Subcutaneous adipose tissue (tissue), 4 donors: Measurements from ENCODE around the gene BRD3OS. TPM values are rescaled to one million over a fixed set of nuclear protein-coding genes. Genes with fewer than 3 reads are reported as not detected.

Source experiments
- total RNA-seq, 4 donors: library from RNA; depleted of rRNA; stranded (reverse); fragments of >200 nt; gene quantifications; one replicate each; pipeline ENCODE4 v1.1.0, GENCODE V29; 2016
- TF ChIP-seq, protein P1 (sequence below): fragments of 450-650 bp; IDR thresholded peaks from one replicate; pipeline ENCODE4 v1.5.1; 2016; ENCODE audit warnings: low read depth, mild to moderate bottlenecking, control low read depth, antibody characterized with exemption, moderate library complexity

BRD3OS gene
- total RNA-seq, 4 donors from 2014 or later: 6.8 to 25.8 (median 11.4) TPM

DNA sequence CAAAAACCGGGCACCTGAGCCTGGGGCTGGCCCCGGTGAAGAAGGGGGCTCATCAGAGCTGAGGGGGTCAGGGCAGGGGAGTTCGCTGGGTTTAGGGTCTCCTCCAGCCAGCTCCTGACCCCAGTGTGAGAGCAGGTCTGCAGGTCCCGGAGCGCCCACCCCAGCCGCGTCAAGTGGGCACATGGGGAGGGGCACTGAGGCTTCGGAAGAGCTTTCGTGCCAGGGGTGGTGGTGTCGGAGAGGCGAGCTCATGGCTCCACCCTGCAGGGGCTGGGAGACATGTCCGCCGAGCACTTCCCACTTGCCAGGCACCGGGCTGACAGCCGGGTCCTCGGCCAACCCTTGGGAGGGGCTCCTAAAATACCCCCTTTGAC, 46.4 kb upstream of the BRD3OS start:
- TF ChIP-seq, protein P1, sequence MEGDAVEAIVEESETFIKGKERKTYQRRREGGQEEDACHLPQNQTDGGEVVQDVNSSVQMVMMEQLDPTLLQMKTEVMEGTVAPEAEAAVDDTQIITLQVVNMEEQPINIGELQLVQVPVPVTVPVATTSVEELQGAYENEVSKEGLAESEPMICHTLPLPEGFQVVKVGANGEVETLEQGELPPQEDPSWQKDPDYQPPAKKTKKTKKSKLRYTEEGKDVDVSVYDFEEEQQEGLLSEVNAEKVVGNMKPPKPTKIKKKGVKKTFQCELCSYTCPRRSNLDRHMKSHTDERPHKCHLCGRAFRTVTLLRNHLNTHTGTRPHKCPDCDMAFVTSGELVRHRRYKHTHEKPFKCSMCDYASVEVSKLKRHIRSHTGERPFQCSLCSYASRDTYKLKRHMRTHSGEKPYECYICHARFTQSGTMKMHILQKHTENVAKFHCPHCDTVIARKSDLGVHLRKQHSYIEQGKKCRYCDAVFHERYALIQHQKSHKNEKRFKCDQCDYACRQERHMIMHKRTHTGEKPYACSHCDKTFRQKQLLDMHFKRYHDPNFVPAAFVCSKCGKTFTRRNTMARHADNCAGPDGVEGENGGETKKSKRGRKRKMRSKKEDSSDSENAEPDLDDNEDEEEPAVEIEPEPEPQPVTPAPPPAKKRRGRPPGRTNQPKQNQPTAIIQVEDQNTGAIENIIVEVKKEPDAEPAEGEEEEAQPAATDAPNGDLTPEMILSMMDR: no peak

DNA sequence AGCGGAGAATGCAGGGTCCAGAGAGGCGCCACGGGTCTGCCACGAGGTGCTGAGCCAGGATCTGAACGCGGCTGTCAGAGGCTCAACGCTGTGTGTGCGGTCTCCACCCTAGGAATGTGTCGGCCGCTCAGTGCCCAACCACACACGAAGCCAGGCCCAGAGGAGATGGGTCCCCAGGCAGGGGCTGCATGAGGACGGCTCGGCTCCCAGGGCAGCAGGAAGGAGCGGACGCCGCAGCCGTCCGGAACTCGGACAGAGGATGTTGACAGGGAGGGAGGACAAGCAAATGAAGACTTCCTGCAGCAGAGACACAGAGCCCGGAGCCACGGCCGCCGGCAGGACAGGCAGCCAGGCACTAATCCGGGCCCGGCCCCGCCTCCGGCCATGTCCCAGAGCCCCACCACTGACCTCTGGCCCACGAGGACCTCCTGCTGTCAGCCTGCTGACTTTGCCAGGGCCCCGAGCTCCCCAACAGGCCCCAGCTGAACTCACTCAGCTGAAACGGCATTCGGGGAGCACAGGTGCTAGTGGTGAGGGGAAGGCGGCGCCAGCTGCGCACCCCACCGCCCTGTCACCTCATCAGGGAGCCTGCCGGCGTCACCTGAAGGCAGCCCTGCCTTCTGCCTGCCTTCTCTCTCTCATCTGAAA, 45.9 kb upstream of the BRD3OS start:
- TF ChIP-seq, protein P1: no peak

DNA sequence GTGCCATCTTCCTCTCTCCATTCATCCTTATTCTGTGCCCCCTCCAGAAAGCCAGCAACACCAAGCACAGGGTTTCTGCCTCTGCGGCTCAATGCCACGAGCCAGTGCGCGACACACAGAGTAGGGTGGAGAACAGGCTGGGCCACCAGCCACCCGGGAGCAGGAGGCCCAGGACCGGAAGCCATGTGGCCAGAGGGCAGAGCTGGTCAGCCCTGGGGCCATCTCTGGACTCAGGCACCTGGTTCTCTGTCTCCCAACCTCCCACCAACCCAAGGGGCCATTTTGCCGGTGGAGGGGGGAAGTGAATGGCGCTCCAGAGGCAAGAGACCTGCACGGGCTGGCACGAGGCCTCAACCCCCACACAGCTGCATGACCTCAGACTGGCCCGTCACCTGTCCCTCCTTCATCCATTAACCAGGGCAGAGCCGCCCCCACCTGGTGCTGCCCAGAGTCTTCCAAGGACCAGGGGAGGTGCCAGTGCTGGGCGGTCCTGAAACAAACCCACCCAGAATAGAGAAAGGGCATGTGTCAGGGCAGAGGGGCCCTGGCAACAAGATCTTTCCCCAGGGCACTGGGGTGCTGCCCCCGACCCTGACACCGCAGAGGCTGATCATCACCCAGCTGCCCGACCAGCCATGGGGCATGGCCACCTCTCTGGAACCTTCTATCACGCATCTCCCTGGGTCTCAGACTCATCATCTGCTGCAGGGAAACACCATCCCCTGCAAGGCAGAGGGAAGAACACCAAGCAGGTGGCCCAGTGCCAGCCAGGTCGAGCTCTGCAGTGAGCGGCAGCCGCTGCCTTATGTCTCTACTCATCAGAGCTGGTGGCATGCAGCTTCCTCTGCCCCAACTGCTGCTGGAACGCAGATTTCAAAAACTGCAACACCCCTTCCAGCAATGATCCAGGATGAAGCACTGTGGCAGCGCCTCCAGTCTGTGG, 45.1 kb upstream of the BRD3OS start:
- TF ChIP-seq, protein P1: no peak

DNA sequence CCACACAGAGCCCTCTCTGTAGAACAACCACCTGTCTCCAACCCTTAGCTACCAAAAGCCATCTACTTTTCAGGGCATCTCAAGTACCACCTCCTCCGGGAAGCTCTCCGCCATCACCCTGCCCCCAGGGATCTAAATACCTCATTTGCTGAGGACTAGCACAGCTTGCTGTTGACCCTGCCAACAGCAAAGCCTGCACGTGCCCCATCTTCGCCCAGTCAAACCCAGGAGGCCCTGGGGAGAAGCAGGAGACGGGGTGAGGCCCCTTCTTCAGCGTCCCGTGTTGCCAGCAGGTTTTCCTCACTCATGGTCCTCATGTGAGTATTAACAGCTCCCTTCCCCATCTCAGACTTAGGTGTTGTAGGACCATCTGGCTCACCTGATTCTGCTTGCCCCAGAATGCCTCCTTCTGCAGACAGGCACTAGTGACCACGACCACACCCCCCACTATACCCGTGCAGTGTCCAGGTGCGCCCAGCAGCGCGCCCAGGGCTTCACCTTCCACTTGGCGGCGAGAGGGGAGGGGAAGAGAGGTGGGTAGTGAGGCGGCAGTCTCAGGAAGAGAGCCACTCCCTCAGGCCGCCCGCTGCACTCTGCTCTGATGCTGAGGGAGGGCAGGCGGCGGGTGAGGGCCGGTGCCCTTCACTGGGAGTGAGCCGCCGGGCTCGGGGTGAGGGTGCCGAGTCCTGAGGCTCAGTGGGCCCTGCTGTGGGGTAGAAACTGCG, 44.3 kb upstream of the BRD3OS start:
- TF ChIP-seq, protein P1: no peak

DNA sequence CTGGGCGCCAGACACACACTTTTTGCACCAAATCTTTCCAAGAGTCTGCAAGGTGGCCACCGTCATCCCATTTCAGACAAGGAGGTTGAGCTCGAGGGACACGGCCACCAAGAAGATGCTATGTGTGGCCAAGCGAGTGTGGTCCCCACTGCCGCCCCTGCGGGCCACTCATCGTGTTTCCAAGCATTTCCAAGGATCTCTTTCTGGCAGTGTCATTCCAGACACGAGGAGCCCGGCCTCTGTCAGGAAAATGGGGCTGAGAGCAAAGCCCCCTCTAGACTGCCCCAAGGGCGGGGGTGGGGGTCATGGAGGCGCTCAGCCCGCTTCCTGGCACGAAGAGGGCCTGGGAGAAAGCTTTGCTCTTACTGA, 43.7 kb upstream of the BRD3OS start:
- TF ChIP-seq, protein P1: no peak

DNA sequence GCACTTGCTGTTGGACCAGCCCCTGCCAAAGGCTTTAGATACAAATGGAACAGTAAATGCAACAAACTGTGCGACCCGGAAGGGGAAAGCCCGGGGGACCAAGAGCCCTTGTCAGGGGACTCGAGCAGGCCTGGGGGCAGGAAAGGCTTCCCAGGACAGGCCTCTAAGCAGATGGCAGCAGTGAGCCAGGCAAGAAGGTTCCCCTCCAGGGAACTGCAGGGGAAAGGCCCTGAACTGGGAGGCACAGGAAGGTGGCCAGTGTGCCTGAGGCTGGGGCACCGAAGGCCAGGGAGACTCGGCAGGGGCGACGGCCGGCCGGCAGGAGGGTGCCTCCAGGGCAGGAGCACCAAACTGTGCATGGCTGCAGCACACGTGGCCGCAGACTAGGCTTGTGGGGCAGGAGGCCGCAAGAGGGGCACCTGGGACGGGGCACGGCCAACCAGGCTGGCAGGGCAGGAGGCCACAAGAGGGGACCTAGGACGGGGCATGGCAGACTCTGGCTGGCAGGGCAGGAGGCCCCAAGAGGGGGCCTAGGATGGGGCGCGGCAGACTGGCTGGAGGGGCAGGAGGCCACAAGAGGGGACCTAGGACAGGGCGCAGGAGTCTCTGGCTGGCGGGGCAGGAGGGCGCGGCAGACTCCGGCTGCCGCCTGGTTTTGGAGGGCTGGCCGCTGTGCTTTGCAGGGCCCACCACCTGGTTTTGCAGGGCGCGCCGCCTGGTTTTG, 43.2 kb upstream of the BRD3OS start:
- TF ChIP-seq, protein P1: no peak
